ENCODE measurements around the gene MEGF10.
A peak's percentile ranks its signal among the peaks of the same experiment; 100 is the strongest.
"Not testable (repeated sequence)": the region's sequence is repeated elsewhere in the genome, so short reads cannot be mapped to it uniquely, and the experiment has no call there.

Gene MEGF10

DNA sequence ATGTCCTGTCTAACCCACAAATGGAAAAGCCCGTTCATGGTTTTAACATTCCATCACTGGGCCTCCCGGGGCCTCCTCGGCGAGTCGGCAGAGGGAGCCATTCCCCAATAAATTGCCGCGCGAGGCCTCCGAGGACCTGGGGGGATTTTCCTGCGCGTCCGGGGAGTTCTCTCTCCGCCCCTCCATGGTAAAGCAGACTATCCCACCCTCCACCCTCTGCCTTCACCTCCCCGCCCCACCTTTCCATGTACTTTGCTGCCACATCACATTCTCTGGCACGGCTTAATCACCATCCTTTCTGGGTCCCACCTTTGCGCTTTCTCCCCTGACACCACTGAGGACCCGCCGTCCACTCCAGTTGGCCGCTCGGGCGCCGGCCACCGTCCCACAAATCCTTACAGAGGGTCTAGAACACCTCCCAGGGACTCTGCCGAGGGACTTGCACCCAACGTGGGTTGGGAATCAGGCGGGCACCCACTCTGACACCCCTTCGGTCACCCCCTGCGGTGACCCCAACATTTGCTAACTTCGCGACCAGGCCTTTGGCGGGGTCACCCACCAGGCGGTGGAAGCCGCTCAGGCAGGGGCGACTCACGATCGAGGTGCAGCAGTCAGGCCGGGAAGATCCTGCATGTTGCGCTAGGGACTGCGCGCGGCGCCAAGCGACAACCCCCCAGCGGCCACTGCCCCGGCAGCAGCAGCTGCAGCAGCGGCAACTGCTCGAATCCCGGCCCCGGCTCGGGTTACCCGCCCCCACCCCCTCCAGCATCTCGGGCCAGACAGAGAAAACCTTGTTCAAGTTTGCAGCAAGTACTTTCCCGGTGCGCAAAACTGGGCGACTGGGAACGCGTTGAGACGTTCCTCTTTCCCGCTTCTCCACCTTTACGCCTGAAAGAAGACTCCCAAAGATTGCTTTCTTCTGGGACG is at the start of gene MEGF10:
Gene MEGF10 (plus strand): TSS at position 778 of the 927 bp plus-strand sequence. CDS start 40,513 bp downstream, outside the sequence.
- DNase-seq = peak; percentile 14

DNA sequence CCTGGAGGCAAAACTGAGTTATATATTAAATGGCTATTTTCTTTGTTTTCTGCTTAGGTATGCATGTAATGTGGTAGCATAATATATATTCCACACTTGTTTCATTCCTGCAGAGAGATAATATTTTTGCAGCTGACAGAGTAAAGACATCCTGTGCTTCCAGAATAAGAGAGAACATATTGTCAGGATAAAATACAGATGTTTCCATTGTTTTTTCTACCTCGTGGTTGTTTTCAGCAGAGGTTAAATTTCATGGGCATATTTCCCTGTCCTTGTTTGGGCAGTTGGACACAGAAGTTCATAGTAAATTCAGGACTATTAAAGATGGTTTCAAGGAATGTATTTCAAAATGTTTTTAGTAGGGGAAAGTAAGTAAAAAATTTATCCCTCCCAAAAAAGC is 47.6 kb upstream of the MEGF10 start:
- DNase-seq = no peak

DNA sequence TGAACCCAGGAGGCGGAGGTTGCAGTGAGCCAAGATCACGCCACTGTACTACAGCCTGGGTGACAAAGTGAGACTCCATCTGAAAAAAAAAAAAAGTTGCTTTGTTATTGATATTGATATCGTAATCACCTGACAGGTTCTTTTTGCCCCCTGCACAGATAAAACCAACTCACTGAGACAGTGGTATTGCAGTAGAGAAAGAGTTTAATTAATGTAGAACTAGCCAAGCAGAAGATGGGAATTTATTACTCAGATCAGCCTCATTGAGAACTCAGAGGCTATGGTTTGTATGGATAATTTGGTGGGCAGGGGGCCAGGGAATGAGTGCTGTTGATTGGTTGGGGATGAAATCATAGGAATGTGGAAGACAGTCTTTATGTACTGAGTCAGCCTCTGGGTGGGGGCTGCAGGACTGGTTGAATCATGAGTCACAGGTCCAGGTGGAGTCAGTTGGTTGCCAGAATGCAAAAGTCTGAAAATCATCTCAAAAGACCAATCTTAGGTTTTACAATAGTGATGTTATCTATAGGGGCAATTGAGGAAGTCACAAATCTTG is 35.8 kb upstream of the MEGF10 start:
- DNase-seq = no peak

DNA sequence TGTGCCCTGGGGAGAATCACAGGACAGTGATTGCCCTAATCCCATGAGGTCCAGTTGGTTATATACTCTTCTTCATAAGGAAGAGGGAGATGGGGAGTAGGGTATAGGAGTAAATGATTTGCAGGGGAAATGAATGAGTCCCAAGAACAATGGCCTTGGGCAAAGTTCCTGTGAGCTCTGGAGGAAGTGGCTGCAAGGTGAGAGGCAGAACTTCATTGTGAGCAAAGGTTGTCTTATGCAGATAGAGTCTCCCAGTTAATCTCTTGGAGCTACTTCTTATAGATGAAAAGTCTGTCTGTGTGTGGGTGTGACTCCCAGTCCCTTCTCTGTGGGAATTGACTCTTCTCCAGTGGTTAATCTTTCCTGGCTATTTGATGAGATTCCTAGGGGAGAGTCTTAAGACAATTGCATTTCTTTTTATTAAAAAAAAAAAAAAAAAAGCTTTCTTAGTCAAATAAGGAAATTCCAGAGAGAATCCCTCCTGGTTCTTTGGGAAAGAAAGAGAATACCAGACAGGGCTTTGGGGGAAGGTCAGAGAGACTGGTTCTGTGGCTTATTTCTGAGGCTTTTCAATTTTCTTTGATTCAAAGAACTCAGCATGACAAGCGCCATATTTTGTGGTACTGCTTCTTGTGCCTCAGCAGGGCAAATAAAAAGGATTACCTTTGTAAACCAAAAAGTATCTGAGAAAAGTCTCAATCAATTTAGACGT is 33.6 kb upstream of the MEGF10 start:
- no peak for DNase-seq

DNA sequence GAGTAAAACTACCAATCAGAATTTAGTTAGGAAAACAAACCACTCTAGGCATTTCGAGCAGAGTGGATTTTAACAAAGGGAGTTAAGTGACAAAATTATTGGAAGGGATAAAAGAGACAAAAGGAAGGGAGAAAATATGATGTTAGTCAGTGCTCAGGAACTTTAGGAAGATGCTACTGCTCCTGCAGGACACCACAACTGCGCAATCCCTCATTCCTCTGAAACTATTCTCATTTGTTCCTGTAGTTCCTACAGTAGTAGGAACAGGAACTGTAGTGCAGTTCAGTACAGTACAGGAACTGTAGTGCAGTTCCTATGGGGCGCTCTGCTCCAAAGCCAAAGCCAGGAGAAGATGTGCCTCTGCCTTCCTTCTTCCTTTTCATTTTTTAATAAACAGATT is 29.9 kb upstream of the MEGF10 start:
- no peak for DNase-seq

DNA sequence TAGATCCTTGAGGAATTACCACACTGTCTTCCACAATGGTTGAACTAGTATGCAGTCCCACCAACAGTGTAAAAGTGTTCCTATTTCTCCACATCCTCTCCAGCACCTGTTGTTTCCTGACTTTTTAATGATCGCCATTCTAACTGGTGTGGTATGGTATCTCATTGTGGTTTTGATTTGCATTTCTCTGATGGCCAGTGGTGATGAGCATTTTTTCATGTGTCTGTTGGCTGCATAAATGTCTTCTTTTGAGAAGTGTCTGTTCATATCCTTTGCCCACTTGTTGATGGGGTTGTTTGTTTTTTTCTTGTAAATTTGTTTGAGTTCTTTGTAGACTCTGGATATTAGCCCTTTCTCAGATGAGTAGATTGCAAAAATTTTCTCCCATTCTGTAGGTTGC is 25.1 kb upstream of the MEGF10 start:
- DNase-seq = not testable (repeated sequence)

DNA sequence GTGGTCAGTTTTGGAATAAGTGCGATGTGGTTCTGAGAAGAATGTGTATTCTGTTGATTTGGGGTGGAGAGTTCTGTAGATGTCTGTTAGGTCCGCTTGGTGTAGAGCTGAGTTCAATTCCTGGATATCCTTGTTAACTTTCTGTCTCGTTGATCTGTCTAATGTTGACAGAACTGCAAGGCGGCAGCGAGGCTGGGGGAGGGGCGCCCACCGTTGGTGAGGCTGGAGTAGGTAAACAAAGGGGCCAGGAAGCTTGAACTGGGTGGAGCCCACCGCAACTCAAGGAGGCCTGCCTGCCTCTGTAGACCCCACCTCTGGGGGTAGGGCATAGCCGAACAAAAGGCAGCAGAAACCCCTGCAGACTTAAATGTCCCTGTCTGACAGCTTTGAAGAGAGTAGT is 22.3 kb upstream of the MEGF10 start:
- not testable (repeated sequence) for DNase-seq

DNA sequence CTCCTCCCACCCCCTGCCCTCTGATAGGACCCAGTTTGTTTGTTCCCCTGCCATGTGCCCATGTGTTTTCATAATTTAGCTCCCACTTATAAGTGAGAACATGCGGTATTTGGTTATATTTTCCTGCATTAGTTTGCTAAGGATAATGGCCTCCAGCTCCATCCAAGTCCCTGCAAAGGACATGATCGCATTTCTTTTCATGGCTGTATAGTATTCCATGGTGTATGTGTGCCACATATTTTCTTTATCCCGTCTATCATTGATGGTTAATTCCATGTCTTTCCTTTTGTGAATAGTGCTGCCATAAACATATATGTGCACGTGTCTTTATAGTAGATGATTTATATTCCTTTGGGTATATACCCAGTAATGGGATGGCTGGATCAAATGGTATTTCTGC is 19.9 kb upstream of the MEGF10 start:
- not testable (repeated sequence) for DNase-seq

DNA sequence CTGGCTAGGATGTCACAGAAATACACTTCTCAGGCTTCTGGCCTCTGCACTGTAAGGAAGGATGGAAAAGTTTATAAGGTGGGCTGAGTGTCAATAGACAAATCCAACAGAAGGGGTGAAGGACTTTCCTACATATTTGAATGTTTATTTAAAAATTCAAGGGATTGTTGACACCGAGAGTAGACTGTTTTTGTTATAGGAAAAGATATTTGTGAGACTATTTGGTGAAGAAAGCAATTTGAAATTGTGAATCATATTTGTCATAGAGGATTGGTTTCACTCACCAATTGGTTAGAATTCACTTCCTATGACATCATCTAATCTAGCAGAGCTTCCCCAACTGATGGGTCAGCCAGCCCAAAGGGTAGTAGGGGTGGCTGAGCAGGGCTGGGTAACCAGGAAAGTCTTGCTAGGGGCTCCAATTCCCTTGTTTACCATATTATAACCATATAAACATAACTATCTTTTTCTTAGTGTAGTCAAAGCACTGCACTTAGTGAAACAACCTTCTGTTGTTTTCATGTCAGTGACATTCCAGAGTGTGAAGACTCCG is 14.9 kb upstream of the MEGF10 start:
- DNase-seq = no peak

DNA sequence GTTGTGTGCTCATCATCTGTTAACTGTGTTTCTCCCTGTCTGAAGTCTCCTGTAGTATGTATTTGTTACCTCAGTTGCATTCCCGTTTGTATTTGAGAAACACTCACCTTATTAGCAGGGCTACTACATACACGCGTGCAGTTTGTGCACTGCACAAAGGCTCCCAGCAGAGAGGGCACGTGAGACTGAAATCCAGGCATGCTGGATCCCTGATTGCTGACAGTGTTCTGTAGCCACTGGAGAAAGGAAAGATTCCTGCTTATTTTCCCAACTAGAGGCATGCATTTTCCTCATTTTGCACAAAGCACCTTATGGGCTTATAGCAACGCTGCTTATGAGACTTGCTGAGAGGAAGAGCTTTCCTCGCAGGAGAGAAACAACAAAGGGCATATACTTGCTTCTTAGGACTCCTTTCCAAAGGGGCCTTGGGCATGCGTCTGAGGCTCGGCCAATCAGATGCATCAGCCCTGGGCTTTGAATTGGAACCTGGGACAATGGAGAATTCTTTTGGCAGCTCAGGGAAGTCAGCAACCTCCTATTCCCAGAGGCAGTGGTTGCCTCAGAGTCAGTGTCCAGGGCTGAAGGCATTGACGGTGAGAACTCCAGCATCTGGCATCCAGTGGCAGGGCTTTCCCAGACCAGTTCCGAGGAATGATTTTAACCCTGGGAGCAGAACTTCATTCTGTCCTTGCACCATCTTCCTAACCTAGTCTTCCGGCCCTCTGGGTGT is 9.9 kb upstream of the MEGF10 start:
- DNase-seq = no peak

DNA sequence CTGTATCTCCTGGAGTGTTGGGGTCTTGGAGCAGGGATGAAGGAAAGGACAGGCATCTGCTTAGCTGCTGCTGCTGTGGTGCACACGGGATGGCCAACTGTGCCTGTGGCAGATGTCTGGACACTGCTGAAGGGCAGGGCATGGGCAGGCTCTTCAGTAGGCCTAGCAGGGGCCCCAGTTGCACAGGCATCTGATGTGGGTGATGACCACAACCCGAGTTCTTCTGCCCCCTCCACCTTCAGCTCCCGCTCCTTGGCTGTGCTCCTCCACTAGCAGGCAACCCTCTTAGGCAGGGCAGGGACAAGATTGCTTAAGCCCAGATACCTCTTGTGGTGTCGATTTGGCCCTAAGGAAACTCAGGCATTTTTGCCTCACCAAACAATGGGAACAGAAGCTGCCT is 9.0 kb upstream of the MEGF10 start:
- no peak for DNase-seq

DNA sequence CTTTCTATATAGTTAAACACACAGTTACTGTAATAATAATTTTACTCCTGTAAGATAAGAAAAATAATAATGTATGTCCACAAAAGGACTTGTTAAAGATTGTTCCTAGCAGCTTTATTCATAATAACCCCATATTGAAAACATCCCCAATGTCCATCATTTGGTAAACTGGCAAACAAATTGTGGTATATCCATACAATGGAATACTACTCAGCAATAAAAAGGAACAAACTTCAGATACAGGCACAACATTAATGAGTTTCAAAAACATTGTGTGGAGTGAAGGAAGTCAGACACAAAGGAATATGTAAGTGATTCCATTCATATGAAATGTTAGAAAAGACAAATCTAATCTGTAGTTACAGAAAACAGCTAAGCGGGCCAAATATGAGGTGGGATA is 1.9 kb upstream of the MEGF10 start:
- DNase-seq = no peak

DNA sequence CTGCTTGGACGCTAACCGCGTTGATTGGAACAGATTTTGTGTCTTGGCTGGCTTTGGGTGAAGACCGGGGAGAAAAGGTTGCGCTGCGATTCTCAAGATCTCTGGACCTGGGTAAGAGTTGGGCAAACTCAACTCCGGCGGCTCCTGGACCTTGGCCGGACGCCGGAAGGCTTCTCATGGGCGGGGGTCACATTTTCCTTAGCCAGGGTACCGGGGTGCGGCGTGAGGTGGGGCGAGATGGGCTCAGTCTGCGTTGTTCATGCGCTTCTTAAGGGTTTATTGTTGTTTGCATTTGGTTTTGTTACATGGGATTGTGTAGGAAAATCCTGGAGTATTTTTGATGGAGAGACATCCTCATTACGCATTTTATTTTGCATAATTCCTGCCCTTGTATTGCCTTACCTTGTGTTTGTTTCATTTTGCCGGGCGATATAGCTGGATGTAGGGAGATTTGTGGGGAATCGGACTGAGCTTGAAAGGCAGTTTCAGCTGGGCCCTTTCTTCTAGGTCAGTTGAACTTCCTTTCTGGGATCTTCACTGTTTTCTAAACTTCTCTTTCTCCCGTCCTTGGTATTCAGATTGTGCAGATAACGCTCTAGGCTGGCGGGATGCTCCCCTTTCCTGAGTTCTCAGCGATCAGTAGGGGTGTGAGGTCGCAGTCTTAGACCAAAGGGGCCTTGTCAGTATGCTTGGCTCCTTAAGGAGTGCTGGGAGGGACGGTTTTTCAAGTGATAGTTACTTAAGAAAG is 524 bp downstream of the MEGF10 start:
- no peak for DNase-seq

DNA sequence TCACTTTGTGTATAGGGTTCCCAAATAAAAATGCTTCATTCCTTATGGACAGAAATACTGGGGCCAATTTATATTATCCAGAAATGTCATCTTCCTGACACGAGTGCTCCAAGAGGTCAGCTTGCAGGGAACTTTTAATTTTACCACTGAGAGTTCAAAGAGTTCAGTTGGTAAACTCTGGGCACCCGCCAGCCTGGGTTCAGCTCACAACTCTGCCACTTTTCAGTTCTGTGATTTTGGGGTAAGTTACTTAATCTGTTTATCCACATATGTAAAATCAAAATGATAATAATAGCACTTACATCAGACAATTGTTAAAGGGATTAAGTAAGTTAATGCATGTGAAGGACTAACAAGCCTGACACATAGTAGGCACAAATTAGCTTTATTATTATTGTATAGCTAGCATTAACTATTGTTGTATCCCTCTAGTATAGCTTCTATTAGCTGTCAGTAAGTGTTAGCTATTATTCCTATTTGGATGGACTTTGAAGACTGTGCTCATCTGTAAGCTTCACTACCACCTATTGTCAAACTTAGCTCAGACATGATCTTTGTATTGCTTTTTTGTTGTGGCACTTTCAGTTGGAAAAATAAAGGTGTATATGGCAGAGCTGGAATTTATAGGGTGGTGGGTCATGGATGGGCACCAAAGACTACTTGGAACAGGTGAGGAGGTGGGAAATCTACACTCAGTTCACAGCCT is 1.6 kb downstream of the MEGF10 start:
- no peak for DNase-seq

DNA sequence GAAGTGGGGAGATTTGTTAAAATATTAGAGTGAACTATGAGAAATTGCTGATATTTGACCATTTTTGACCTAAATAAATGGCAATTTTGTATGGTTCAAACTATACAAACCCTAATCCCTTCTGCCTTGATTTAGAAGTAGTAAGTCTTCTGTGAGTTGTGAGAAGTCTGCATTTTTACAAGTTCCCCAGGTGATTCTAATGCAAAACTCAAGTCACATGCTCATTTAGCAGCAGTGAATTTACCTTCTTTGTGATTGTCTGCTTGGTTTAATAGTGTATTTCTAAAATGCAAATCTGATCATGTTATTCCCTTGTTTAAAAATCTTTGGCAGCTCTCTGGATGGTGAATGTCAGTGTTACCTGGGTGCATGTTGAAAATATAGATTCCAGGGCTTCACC is 2.8 kb downstream of the MEGF10 start:
- no peak for DNase-seq

DNA sequence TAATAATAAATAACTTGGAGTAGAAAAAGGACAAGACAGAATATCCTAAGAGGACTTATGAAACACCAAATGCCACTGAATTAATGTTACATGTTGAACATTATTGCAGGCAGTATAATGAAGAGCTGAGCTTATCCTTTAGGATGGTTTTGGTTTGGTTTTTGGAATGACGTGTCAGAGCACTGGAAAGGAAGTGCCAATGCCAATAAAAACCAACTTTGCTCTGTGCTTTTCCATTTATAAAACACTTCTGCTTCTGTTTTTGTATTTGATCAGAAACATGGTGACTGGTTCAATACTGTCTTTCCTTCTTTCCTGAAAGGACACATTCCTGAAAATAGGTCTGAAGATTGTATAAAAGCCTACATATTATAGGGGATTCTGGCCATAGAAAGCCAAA is 4.2 kb downstream of the MEGF10 start:
- no peak for DNase-seq

DNA sequence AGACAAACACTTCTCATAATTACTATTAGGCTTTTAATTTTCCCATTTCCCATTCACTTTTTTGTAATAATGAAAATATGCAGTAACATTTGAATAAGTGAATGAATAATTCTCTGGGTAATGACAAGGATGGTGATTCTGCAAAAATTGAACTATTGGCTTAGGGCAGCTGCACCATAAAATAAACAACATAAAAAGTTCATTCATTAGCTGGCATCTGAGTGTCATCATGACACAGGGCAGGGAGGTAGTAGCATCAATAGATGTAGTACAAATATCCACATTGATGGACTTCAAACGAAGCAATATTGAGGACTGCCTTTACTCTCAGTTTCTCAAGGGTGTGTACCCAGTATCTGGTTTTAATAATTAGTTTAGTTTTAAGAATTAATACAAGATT is 4.9 kb downstream of the MEGF10 start:
- DNase-seq = no peak

DNA sequence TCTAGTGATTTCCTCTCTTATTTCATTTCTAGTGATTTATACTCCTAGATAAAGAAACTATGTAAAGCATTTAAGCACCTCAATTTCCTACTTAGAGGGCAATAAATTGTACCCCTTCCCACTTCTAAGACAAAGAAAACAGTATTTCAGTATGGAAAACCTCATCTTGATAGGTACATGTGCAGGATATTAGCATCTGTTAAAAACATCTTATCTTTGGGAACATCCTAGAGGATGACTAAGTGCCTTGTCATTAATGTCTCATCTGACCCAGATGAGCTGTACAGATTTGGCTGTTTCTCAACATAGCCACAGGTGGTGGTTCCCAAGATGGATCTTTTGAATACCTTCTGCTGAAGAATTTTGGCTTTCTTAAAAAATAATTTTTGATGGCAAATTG is 5.7 kb downstream of the MEGF10 start:
- no peak for DNase-seq

DNA sequence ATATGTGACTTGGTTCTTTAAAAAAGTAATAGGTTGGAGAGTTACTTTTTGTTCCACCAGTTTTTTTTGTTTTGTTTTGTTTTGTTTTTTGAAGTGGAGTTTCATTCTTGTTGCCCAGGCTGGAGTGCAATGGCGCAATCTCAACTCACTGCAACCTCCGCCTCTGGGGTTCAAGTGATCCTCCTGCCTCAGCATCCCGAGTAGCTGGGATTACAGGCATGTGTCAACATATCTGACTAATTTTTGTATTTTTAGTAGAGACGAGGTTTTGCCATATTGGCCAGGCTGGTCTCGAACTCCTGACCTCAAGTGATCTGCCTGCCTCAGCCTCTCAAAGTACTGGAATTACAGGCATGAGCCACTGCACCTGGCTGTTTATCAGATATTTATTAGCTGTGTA is 6.3 kb downstream of the MEGF10 start:
- not testable (repeated sequence) for DNase-seq

DNA sequence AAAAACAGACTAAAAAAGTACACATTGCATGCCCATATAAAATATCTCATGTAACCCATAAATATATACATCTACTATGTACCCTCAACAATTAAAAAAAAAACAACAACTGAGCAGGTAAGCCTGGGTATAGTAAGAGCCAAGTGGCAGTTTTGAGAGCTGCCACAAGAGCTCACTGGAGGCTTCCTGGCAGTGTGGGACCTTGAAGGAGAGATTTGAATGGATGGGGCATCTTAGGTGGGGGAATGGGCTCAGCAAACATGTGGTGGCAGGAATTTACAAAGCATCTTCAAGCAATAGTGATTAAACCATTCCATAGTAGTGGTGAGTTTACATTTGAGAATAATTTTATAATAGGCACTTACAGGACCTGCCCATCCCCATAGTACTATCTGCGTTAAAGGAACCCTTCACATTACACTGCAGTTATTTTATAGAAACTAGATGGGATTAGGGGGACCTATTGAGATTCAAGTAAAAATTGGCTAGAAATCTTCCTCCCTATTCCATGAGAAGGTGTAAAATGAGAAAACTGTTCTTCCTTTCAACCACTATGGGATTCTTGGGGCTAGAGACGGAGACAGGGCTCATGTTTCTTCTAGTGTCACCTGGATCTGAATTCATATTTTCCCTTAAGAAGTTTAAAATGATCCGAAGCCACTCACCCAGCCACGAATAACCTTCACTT is 6.9 kb downstream of the MEGF10 start:
- DNase-seq = no peak

DNA sequence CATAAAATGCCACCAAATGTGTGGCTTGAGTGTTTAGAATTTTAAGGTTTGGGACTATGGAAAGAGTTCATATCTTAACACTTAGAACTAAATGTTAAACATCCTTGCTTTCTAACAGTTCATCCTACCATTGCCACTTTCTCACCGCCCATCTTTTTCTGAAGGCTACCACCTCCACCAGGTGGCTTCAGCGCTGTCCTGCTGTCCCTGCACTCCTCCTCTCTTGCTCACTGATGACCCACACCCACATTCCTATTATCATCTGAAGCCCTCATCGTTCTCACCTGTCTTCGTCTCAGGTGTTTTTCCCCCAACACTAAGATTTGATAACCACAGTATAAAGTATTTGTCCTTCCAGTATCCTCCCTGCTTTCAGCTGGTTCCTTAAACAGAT is 7.4 kb downstream of the MEGF10 start:
- DNase-seq = no peak

Measured in activated CD4-positive, alpha-beta T cell treated with anti-CD3 and anti-CD28 coated beads, Interleukin-2, Interleukin-6, amounts not matched to agents 100 ng/mL and 50 ng/mL, durations not matched to agents 16 hours and 8 hours (primary cell).